HepG2 (cell line): Measurements from ENCODE around the gene CD300LG.

Experiments
- E2F5 ChIP-seq: sonication (generic); formaldehyde crosslinking; conservative IDR thresholded peaks from 2 replicates; pipeline ENCODE4 v1.4.0; 2020; ENCODE audit warnings: missing genetic modification reagents
- SIX4 ChIP-seq: sonication (generic); formaldehyde crosslinking; IDR thresholded peaks from 2 replicates; pipeline ENCODE4 v1.4.0; 2020; ENCODE audit warnings: missing genetic modification reagents
- SMC3 ChIP-seq: IDR thresholded peaks from 2 replicates; pipeline ENCODE4 v1.6.1; 2011; ENCODE audit warnings: low read length, improper control_type of control experiment
- SNAPC2 ChIP-seq: sonication (generic); formaldehyde crosslinking; IDR thresholded peaks from 2 replicates; pipeline ENCODE4 v1.8.1; 2022; ENCODE audit warnings: mild to moderate bottlenecking, missing genetic modification reagents
- TRIM24 ChIP-seq: sonication (generic); formaldehyde crosslinking; IDR thresholded peaks from 2 replicates; pipeline ENCODE4 v1.8.0; 2022; ENCODE audit warnings: mild to moderate bottlenecking, missing genetic modification reagents
- ZBTB40 ChIP-seq, 2 experiments: fragments of 450-650 bp in 1 of 2; sonication (generic) in 1 of 2; formaldehyde crosslinking in 1 of 2; IDR thresholded peaks; 2 replicates each; pipeline versions ENCODE4 v1.6.1 to v1.8.0; 2016 to 2022; ENCODE audit warnings: antibody characterized with exemption in 1 of 2, mild to moderate bottlenecking in 1 of 2, missing genetic modification reagents in 1 of 2
- ZBTB7A ChIP-seq: sonication (generic); formaldehyde crosslinking; IDR thresholded peaks from 2 replicates; pipeline ENCODE4 v1.8.0; 2022; ENCODE audit warnings: mild to moderate bottlenecking, missing genetic modification reagents
- ZC3H4 ChIP-seq: sonication (generic); formaldehyde crosslinking; IDR thresholded peaks from 2 replicates; pipeline ENCODE4 v1.4.0; 2020; ENCODE audit warnings: missing genetic modification reagents, borderline replicate concordance
- ZMYM2 ChIP-seq: sonication (generic); formaldehyde crosslinking; IDR thresholded peaks from 2 replicates; pipeline ENCODE4 v1.8.0; 2022; ENCODE audit warnings: mild to moderate bottlenecking, missing genetic modification reagents
- ZNF18 ChIP-seq: sonication (generic); formaldehyde crosslinking; IDR thresholded peaks from 2 replicates; pipeline ENCODE4 v1.8.0; 2022; ENCODE audit warnings: mild to moderate bottlenecking, missing genetic modification reagents; ENCODE audit not compliant: insufficient replicate concordance
- TF ChIP-seq, protein P1 (sequence below): sonication (generic); formaldehyde crosslinking; IDR thresholded peaks from 2 replicates; pipeline ENCODE4 v1.5.0; 2020; ENCODE audit warnings: mild to moderate bottlenecking, missing genetic modification reagents, moderate library complexity

DNA sequence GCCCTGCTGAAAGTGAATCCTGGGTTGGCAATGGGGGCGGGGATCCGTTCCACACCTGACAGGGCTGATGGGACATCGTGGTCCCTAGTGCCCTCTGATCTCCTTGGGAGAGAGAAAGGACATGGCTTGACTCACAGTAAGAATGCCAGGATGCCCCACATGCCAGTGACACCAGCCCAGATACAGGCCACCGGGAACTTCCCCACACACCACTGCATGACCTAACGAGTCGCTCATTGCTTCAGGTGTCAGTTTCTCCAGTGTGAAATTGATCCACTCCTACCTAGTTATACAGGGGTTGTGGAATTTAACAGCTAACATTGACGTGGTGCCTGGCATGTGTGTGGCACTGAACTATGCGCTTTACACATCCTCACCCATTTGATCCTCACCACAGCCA lies 7.5 kb downstream of the CD300LG start:
- TF ChIP-seq ZBTB7A (CRISPR knock-in tag) (no peak), SMC3 (no peak), SNAPC2 (no peak), ZC3H4 (no peak), E2F5 (CRISPR knock-in tag) (no peak), TRIM24 (no peak), SIX4 (no peak), ZNF18 (CRISPR knock-in tag) (no peak), ZMYM2 (CRISPR knock-in tag) (no peak), ZBTB40 (IDR thresholded peaks at IDR 0.05) (no peak), ZBTB40 (CRISPR knock-in tag; IDR thresholded peaks at IDR 0.05) (no peak)
- TF ChIP-seq, protein P1, sequence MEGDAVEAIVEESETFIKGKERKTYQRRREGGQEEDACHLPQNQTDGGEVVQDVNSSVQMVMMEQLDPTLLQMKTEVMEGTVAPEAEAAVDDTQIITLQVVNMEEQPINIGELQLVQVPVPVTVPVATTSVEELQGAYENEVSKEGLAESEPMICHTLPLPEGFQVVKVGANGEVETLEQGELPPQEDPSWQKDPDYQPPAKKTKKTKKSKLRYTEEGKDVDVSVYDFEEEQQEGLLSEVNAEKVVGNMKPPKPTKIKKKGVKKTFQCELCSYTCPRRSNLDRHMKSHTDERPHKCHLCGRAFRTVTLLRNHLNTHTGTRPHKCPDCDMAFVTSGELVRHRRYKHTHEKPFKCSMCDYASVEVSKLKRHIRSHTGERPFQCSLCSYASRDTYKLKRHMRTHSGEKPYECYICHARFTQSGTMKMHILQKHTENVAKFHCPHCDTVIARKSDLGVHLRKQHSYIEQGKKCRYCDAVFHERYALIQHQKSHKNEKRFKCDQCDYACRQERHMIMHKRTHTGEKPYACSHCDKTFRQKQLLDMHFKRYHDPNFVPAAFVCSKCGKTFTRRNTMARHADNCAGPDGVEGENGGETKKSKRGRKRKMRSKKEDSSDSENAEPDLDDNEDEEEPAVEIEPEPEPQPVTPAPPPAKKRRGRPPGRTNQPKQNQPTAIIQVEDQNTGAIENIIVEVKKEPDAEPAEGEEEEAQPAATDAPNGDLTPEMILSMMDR (CRISPR knock-in tag) = no peak
